ENCODE data around the gene BMPR1B. TPM values are rescaled to one million over a fixed set of nuclear protein-coding genes. Genes with fewer than 3 reads are reported as not detected.
"Not testable (repeated sequence)": the region's sequence is repeated elsewhere in the genome, so short reads cannot be mapped to it uniquely, and the experiment has no call there.

The BMPR1B gene
- total and polyA plus RNA-seq, 2 donors (not counting 1 experiment from before 2014, with no cell fraction given): not detected

GRCh38 chr4:95167805-95168204 is 410.1 kb downstream of the BMPR1B start:
- Mint-ChIP-seq H3K9me3 (ENCODE audit: insufficient read depth) (no peaks in the 10 kb centered on the region), H3K27ac (no peak overlapping the region), H3K4me3 (no peak overlapping the region), H3K4me1 (peaks cover 1% of the 10 kb centered on the region), H3K27me3 (no peaks in the 10 kb centered on the region)
- no peak for TF ChIP-seq CTCF (IDR thresholded peaks at IDR 0.05)
- no peak for TF ChIP-seq EZH2 (IDR thresholded peaks at IDR 0.05; ENCODE audit: borderline replicate concordance, insufficient read depth, low read depth, low read length, poor library complexity, severe bottlenecking)
- Histone ChIP-seq H3K36me3 (replicated peaks in 1 of 2; ENCODE audit: control extremely low read depth in 1 of 2, control insufficient read depth in 1 of 2, extremely low read depth in 1 of 2, insufficient read depth in 2 of 2, low read length in 1 of 2) (no peaks in the 10 kb centered on the region), H4K20me1 (ENCODE audit: control insufficient read depth, insufficient read depth, low read length, poor library complexity, severe bottlenecking) (no peaks in the 10 kb centered on the region), H3K9me3 (ENCODE audit: control extremely low read depth in 1 of 3, control insufficient read depth in 2 of 3, insufficient read depth in 1 of 3, low read length in 2 of 3) (no peaks in the 10 kb centered on the region), H3K4me3 (ENCODE audit: control extremely low read depth in 1 of 5, extremely low read depth in 1 of 5, insufficient read depth in 1 of 5, low read depth in 2 of 5, low read length in 4 of 5) (no peak overlapping the region), H3K27ac (ENCODE audit: low read length in 2 of 2) (no peak overlapping the region), H2AFZ (ENCODE audit: insufficient read depth, low read depth, low read length, poor library complexity, severe bottlenecking) (no peak overlapping the region), H3K4me2 (replicated peaks; ENCODE audit: low read depth, low read length, poor library complexity, severe bottlenecking) (no peak overlapping the region), H3K9ac (ENCODE audit: low read length) (no peak overlapping the region), H3K4me1 (ENCODE audit: control insufficient read depth in 2 of 2, insufficient read depth in 2 of 2, low read length in 2 of 2) (no peaks in the 10 kb centered on the region), H3K27me3 (replicated peaks in 1 of 4; ENCODE audit: control extremely low read depth in 1 of 4, control insufficient read depth in 3 of 4, insufficient read depth in 4 of 4, low read length in 3 of 4) (no peaks in the 10 kb centered on the region), H3K79me2 (ENCODE audit: control insufficient read depth, insufficient read depth, low read length) (no peaks in the 10 kb centered on the region)
- ChIA-PET CTCF (interaction anchor here (1.2 kb wide), 1 partner anchor 19 kb away, joined by 5 read pairs; no protein-coding TSS in a partner anchor), POLR2A (no interaction called here)
- intact Hi-C loops (cut with micrococcal nuclease): no loop called here
- ATAC-seq (ENCODE audit: low read depth): no peak
- no peak for DNase-seq
- 85% methylated on average over 3 of the region's 7 CpGs for WGBS (ENCODE audit: insufficient coverage)

GRCh38 chr4:95170176-95170575 is 412.4 kb downstream of the BMPR1B start:
- Histone ChIP-seq H3K4me2 (replicated peaks; ENCODE audit: low read depth, low read length, poor library complexity, severe bottlenecking) (no peak overlapping the region), H3K79me2 (ENCODE audit: control insufficient read depth, insufficient read depth, low read length) (no peaks in the 10 kb centered on the region), H3K27me3 (replicated peaks in 1 of 4; ENCODE audit: control extremely low read depth in 1 of 4, control insufficient read depth in 3 of 4, insufficient read depth in 4 of 4, low read length in 3 of 4) (no peaks in the 10 kb centered on the region), H3K4me1 (ENCODE audit: control insufficient read depth in 2 of 2, insufficient read depth in 2 of 2, low read length in 2 of 2) (no peaks in the 10 kb centered on the region), H4K20me1 (ENCODE audit: control insufficient read depth, insufficient read depth, low read length, poor library complexity, severe bottlenecking) (no peaks in the 10 kb centered on the region), H3K9me3 (ENCODE audit: control extremely low read depth in 1 of 3, control insufficient read depth in 2 of 3, insufficient read depth in 1 of 3, low read length in 2 of 3) (no peaks in the 10 kb centered on the region), H3K36me3 (replicated peaks in 1 of 2; ENCODE audit: control extremely low read depth in 1 of 2, control insufficient read depth in 1 of 2, extremely low read depth in 1 of 2, insufficient read depth in 2 of 2, low read length in 1 of 2) (no peaks in the 10 kb centered on the region), H3K27ac (ENCODE audit: low read length in 2 of 2) (no peak overlapping the region), H2AFZ (ENCODE audit: insufficient read depth, low read depth, low read length, poor library complexity, severe bottlenecking) (no peak overlapping the region), H3K9ac (ENCODE audit: low read length) (no peak overlapping the region), H3K4me3 (ENCODE audit: control extremely low read depth in 1 of 5, extremely low read depth in 1 of 5, insufficient read depth in 1 of 5, low read depth in 2 of 5, low read length in 4 of 5) (no peak overlapping the region)
- no peaks in the 10 kb centered on the region for H3K27me3 Mint-ChIP-seq
- H3K27ac Mint-ChIP-seq: no peak overlapping the region
- intact Hi-C loops (cut with micrococcal nuclease): no loop called here
- no peak overlapping the region for H3K4me3 Mint-ChIP-seq
- no CpG with 5 or more reads among the region's 7 CpGs for WGBS (ENCODE audit: insufficient coverage)
- TF ChIP-seq CTCF (IDR thresholded peaks at IDR 0.05) (no peak), EZH2 (IDR thresholded peaks at IDR 0.05; ENCODE audit: borderline replicate concordance, insufficient read depth, low read depth, low read length, poor library complexity, severe bottlenecking) (no peak)
- ChIA-PET CTCF (interaction anchor here (1.3 to 1.7 kb wide), 2 partner anchors 9 to 14 kb away, joined by 3 to 9 read pairs; no protein-coding TSS in a partner anchor), POLR2A (no interaction called here)
- no peak for ATAC-seq (ENCODE audit: low read depth)
- peaks cover 1% of the 10 kb centered on the region for H3K4me1 Mint-ChIP-seq
- no peak for DNase-seq
- no peaks in the 10 kb centered on the region for H3K9me3 Mint-ChIP-seq (ENCODE audit: insufficient read depth)

DNA sequence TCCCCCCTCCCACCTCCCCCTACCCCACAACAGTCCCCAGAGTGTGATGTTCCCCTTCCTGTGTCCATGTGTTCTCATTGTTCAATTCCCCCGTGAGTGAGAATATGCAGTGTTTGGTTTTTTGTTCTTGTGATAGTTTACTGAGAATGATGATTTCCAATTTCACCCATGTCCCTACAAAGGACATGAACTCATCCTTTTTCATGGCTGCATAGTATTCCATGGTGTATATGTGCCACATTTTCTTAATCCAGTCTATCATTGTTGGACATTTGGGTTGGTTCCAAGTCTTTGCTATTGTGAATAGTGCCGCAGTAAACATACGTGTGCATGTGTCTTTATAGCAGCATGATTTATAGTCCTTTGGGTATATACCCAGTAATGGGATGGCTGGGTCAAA is 413.6 kb downstream of the BMPR1B start:
- H3K4me3 Mint-ChIP-seq; H3K27me3 Mint-ChIP-seq; ATAC-seq (ENCODE audit: low read depth); CTCF ChIA-PET; H3K4me2 ChIP-seq (replicated peaks; ENCODE audit: low read depth, low read length, poor library complexity, severe bottlenecking); H3K36me3 ChIP-seq (replicated peaks in 1 of 2; ENCODE audit: control extremely low read depth in 1 of 2, control insufficient read depth in 1 of 2, extremely low read depth in 1 of 2, insufficient read depth in 2 of 2, low read length in 1 of 2); H3K9ac ChIP-seq (ENCODE audit: low read length); DNase-seq; H3K27ac ChIP-seq (ENCODE audit: low read length in 2 of 2); H3K4me1 Mint-ChIP-seq; H3K4me3 ChIP-seq (ENCODE audit: control extremely low read depth in 1 of 5, extremely low read depth in 1 of 5, insufficient read depth in 1 of 5, low read depth in 2 of 5, low read length in 4 of 5); H3K27ac Mint-ChIP-seq; H3K4me1 ChIP-seq (ENCODE audit: control insufficient read depth in 2 of 2, insufficient read depth in 2 of 2, low read length in 2 of 2); H2AFZ ChIP-seq (ENCODE audit: insufficient read depth, low read depth, low read length, poor library complexity, severe bottlenecking); H4K20me1 ChIP-seq (ENCODE audit: control insufficient read depth, insufficient read depth, low read length, poor library complexity, severe bottlenecking); H3K79me2 ChIP-seq (ENCODE audit: control insufficient read depth, insufficient read depth, low read length); POLR2A ChIA-PET; intact Hi-C loops (cut with micrococcal nuclease); H3K9me3 Mint-ChIP-seq (ENCODE audit: insufficient read depth); H3K27me3 ChIP-seq (replicated peaks in 1 of 4; ENCODE audit: control extremely low read depth in 1 of 4, control insufficient read depth in 3 of 4, insufficient read depth in 4 of 4, low read length in 3 of 4); H3K9me3 ChIP-seq (ENCODE audit: control extremely low read depth in 1 of 3, control insufficient read depth in 2 of 3, insufficient read depth in 1 of 3, low read length in 2 of 3): not testable (repeated sequence)
- no CpG with 5 or more reads among the region's 3 CpGs for WGBS (ENCODE audit: insufficient coverage)
